HepG2 (cell line): ENCODE measurements around the gene OR6B1. TPM values are rescaled to one million over a fixed set of nuclear protein-coding genes. Genes with fewer than 3 reads are reported as not detected.

ENCODE experiments used
- ATAC-seq: fragments of 200-7000 bp; cut with Tn5 transposase; 3 replicates; pipeline ENCODE4 v1.9.1; 2020; ENCODE audit warnings: mild to moderate bottlenecking, moderate library complexity
- BruUV-seq: library from RNA; stranded (reverse); fragments of 400-500 nt; replicated peaks from 2 replicates; lab custom pipeline; 2021; lab: Mats Ljungman, UMichigan
- CTCF ChIA-PET: fragments of 300-600 bp; formaldehyde crosslinking; extraction: SDS; loops from one replicate; lab custom pipeline; 2021; ENCODE audit warnings: low total read pairs, inconsistent platforms, low intra/inter-chr PET ratio; lab: Yijun Ruan, JAX
- POLR2A ChIA-PET: fragments of 350-600 bp; sonication (Branson Sonifier 250); formaldehyde crosslinking; loops from one replicate; lab custom pipeline; 2020; ENCODE audit warnings: antibody characterized with exemption, inconsistent platforms; lab: Yijun Ruan, JAX
- DNase-seq: peaks from one replicate; pipeline ENCODE4 v3.0.0-alpha.2; 2015; ENCODE audit warnings: low spot score
- FAIRE-seq: peaks from 3 replicates; lab custom pipeline; 2011; peaks lifted over from hg19 to GRCh38; lab: Jason Lieb, UNC
- H2AFZ ChIP-seq: one replicate; pipeline ENCODE4 v1.6.1; 2011; ENCODE audit warnings: low read length, inconsistent platforms
- H3K27ac ChIP-seq: fragments of 300-600 bp; 3 replicates; pipeline ENCODE4 v1.8.0; 2011; ENCODE audit warnings: mixed run types, mild to moderate bottlenecking, mixed read lengths, low read length, inconsistent platforms; ENCODE audit not compliant: insufficient read depth; ENCODE audit errors: extremely low read length
- H3K27me3 ChIP-seq, 2 experiments: fragments of 200-600 bp in 1 of 2; 2 replicates in 1 of 2; 3 replicates in 1 of 2; pipeline versions ENCODE4 v1.6.0 to v1.8.0; 2011; ENCODE audit warnings: low read length in 2 of 2, mild to moderate bottlenecking in 2 of 2, moderate library complexity in 2 of 2, inconsistent platforms in 1 of 2; ENCODE audit not compliant: insufficient read depth in 2 of 2, control insufficient read depth in 1 of 2
- H3K36me3 ChIP-seq, 2 experiments: fragments of 200-600 bp in 1 of 2; replicated peaks in 1 of 2; 2 replicates in 1 of 2; 3 replicates in 1 of 2; pipeline versions ENCODE4 v1.5.1 to v1.8.0; 2011; ENCODE audit warnings: low read length in 2 of 2, inconsistent platforms in 1 of 2; ENCODE audit not compliant: insufficient read depth in 2 of 2, control insufficient read depth in 1 of 2
- H3K4me1 ChIP-seq: 2 replicates; pipeline ENCODE4 v1.5.1; 2012; ENCODE audit warnings: low read length, inconsistent platforms; ENCODE audit not compliant: insufficient read depth
- H3K4me2 ChIP-seq: 2 replicates; pipeline ENCODE4 v1.6.0; 2011; ENCODE audit warnings: low read depth, low read length, inconsistent platforms
- H3K4me3 ChIP-seq, 3 experiments: fragments of 200-600 bp in 1 of 3; sonication (generic), shearing (Covaris generic) in 1 of 3; replicated peaks in 1 of 3; 2 replicates each; pipeline ENCODE4 v1.5.1; 2011 to 2016; ENCODE audit warnings: low read length in 3 of 3, inconsistent platforms in 2 of 3, low read depth in 2 of 3, mild to moderate bottlenecking in 2 of 3, control low read depth in 1 of 3, mixed read lengths in 1 of 3; ENCODE audit not compliant: insufficient read depth in 1 of 3
- H3K79me2 ChIP-seq: one replicate; pipeline ENCODE4 v1.6.1; 2011; ENCODE audit warnings: low read length, inconsistent platforms; ENCODE audit not compliant: insufficient read depth
- H3K9ac ChIP-seq: 2 replicates; pipeline ENCODE4 v1.6.0; 2011; ENCODE audit warnings: mild to moderate bottlenecking, low read depth, low read length, inconsistent platforms; ENCODE audit not compliant: insufficient read depth
- H3K9me3 ChIP-seq: 2 replicates; pipeline ENCODE4 v1.5.1; 2012; ENCODE audit warnings: mild to moderate bottlenecking, low read length
- H4K20me1 ChIP-seq: 2 replicates; pipeline ENCODE4 v1.6.0; 2011; ENCODE audit warnings: inconsistent platforms, mild to moderate bottlenecking, low read length, moderate library complexity; ENCODE audit not compliant: insufficient read depth
- CREB1 ChIP-seq, 2 experiments: fragments of 450-650 bp in 1 of 2; IDR thresholded peaks; 2 replicates each; pipeline ENCODE4 v1.6.1; 2016 to 2017; ENCODE audit warnings: control low read depth in 1 of 2, mild to moderate bottlenecking in 1 of 2, missing compliant biosample characterization in 1 of 2, missing genetic modification characterization in 1 of 2
- HMGA1 ChIP-seq: sonication (generic); formaldehyde crosslinking; conservative IDR thresholded peaks from 2 replicates; pipeline ENCODE4 v1.4.0; 2020; ENCODE audit warnings: missing genetic modification reagents
- IKZF1 ChIP-seq: fragments of 450-650 bp; IDR thresholded peaks from 2 replicates; pipeline ENCODE4 v1.7.1; 2016
- NAIF1 ChIP-seq: sonication (generic); formaldehyde crosslinking; IDR thresholded peaks from 2 replicates; pipeline ENCODE4 v1.5.0; 2020; ENCODE audit warnings: mild to moderate bottlenecking, missing genetic modification reagents, borderline replicate concordance
- ZNF564 ChIP-seq: sonication (generic); formaldehyde crosslinking; IDR thresholded peaks from 2 replicates; pipeline ENCODE4 v1.8.1; 2023; ENCODE audit warnings: mild to moderate bottlenecking, missing genetic modification reagents
- WGBS: methylation state at CpG from one replicate; pipeline ENCODE4 v1.1.6; 2017; ENCODE audit warnings: low lambda C conversion rate; 5-methylcytosine and 5-hydroxymethylcytosine counted together
- in situ Hi-C: cut with HindIII; loops from 2 replicates; pipeline ENCODE4 v1.10.0; 2017; ENCODE audit warnings: low pct_unique_long_range_greater_than_20kb; ENCODE audit not compliant: extremely low pct_ligation_motif_present
- intact Hi-C: fragments of 100-400 bp; cut with micrococcal nuclease; formaldehyde crosslinking; loops from one replicate; pipeline ENCODE4 v1.10.0; 2022; ENCODE audit not compliant: unreplicated experiment
- polyA plus RNA-seq, 8 experiments: library from polyadenylated mRNA; depleted of rRNA in 3 of 8; stranded (reverse) in 7 of 8; unstranded in 1 of 8; fragments of >200 nt; fragmentation: Illumina TruSeq in 4 of 8; extraction: Trizol in 4 of 8; gene quantifications; 2 replicates each; pipeline versions ENCODE4 v1.2.1 to v1.2.3, GENCODE V29; 2011 to 2016; ENCODE audit warnings: low read depth in 4 of 8, missing spikeins in 1 of 8, mixed read lengths in 1 of 8; ENCODE audit not compliant: insufficient read depth in 1 of 8
- total RNA-seq, 5 experiments: library from RNA; depleted of rRNA; stranded (reverse); fragments of >200 nt; fragmentation: Illumina TruSeq; extraction: Trizol; gene quantifications; 2 replicates each; pipeline ENCODE4 v1.2.3, GENCODE V29; 2016; ENCODE audit warnings: low read depth in 1 of 5
- TF ChIP-seq, protein P1 (sequence below): sonication (generic); formaldehyde crosslinking; IDR thresholded peaks from 2 replicates; pipeline ENCODE4 v1.4.0; 2020; ENCODE audit warnings: mild to moderate bottlenecking, missing genetic modification reagents
- TF ChIP-seq, protein P2 (sequence below): sonication (generic); formaldehyde crosslinking; conservative IDR thresholded peaks from 2 replicates; pipeline ENCODE4 v1.8.0; 2022; ENCODE audit warnings: missing genetic modification reagents

The OR6B1 gene
- total and polyA plus RNA-seq, 2 of the 13 experiments (the other 11 are each of a cell fraction or from before 2014, with no cell fraction given), result 0.18 TPM; not detected in 1

DNA sequence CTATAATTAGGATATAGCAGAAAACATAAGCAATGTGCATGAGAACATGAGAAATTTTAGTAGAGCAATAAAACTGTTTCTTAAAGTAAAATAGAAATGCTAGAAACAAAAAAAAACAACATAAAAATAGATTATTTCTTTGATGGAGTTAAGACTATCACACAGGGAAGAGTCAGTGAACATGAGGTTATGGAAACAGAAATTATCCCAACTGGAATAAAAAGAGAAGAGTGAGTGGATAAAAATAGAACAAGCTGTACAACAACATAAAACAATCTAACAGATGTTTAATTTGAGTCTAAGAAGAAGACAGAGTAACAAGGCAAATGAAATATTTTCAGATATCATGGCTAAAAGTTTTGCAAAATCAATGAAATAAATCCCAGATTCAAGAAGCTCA is 7.5 kb upstream of the OR6B1 start (continued):
- TF ChIP-seq NAIF1, result no peak
- TF ChIP-seq, all 625 proteins: peak for 0

DNA sequence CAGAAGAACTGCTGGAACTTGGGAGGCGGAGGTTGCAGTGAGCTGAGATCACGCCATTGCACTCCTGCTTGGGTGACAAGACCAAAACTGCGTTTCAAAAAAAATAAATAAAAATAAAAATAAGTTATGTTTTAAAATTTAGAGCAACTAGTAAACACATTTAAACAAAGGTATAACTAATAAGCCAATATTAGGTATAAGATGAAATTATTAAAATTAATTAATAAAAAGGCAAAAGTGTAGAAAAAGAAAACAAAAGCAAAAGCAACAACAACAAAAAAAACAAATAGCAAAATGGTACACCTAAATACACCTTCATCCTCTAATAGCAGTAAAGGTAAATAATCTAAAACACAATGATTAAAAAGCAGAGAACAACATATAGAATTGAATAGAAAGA is 6.2 kb upstream of the OR6B1 start:
- in situ Hi-C loops, result no loop called here

More for the DNA sequence above, 6.2 kb upstream of the OR6B1 start:
- Histone ChIP-seq H3K79me2 (no peaks in the 10 kb centered on the region), H3K9ac (no peak overlapping the region), H4K20me1 (no peaks in the 10 kb centered on the region), H3K27ac (no peak overlapping the region), H3K36me3 (no peaks in the 10 kb centered on the region), H2AFZ (no peak overlapping the region), H3K4me3 (no peak overlapping the region), H3K4me1 (no peaks in the 10 kb centered on the region), H3K27me3 (no peaks in the 10 kb centered on the region), H3K9me3 (peaks cover 4% of the 10 kb centered on the region; the same call in 1 of the 2 replicates), H3K4me2 (no peak overlapping the region)
- no TSS peak for BruUV-seq
- DNase-seq (no peak), ATAC-seq (no peak), FAIRE-seq (no peak)
- 86% methylated on average over 3 of the region's 3 CpGs for WGBS
- intact Hi-C loops, result no loop called here
- TF ChIP-seq ZNF564 (no peak), HMGA1 (CRISPR knock-in tag) (no peak), IKZF1 (no peak), CREB1 (IDR thresholded peaks at IDR 0.05) (no peak), CREB1 (CRISPR knock-in tag; IDR thresholded peaks at IDR 0.05) (no peak)
- TF ChIP-seq, protein P1, sequence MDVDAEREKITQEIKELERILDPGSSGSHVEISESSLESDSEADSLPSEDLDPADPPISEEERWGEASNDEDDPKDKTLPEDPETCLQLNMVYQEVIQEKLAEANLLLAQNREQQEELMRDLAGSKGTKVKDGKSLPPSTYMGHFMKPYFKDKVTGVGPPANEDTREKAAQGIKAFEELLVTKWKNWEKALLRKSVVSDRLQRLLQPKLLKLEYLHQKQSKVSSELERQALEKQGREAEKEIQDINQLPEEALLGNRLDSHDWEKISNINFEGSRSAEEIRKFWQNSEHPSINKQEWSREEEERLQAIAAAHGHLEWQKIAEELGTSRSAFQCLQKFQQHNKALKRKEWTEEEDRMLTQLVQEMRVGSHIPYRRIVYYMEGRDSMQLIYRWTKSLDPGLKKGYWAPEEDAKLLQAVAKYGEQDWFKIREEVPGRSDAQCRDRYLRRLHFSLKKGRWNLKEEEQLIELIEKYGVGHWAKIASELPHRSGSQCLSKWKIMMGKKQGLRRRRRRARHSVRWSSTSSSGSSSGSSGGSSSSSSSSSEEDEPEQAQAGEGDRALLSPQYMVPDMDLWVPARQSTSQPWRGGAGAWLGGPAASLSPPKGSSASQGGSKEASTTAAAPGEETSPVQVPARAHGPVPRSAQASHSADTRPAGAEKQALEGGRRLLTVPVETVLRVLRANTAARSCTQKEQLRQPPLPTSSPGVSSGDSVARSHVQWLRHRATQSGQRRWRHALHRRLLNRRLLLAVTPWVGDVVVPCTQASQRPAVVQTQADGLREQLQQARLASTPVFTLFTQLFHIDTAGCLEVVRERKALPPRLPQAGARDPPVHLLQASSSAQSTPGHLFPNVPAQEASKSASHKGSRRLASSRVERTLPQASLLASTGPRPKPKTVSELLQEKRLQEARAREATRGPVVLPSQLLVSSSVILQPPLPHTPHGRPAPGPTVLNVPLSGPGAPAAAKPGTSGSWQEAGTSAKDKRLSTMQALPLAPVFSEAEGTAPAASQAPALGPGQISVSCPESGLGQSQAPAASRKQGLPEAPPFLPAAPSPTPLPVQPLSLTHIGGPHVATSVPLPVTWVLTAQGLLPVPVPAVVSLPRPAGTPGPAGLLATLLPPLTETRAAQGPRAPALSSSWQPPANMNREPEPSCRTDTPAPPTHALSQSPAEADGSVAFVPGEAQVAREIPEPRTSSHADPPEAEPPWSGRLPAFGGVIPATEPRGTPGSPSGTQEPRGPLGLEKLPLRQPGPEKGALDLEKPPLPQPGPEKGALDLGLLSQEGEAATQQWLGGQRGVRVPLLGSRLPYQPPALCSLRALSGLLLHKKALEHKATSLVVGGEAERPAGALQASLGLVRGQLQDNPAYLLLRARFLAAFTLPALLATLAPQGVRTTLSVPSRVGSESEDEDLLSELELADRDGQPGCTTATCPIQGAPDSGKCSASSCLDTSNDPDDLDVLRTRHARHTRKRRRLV (CRISPR knock-in tag), result no peak
- TF ChIP-seq, protein P2, sequence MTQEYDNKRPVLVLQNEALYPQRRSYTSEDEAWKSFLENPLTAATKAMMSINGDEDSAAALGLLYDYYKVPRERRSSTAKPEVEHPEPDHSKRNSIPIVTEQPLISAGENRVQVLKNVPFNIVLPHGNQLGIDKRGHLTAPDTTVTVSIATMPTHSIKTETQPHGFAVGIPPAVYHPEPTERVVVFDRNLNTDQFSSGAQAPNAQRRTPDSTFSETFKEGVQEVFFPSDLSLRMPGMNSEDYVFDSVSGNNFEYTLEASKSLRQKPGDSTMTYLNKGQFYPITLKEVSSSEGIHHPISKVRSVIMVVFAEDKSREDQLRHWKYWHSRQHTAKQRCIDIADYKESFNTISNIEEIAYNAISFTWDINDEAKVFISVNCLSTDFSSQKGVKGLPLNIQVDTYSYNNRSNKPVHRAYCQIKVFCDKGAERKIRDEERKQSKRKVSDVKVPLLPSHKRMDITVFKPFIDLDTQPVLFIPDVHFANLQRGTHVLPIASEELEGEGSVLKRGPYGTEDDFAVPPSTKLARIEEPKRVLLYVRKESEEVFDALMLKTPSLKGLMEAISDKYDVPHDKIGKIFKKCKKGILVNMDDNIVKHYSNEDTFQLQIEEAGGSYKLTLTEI (CRISPR knock-in tag), result no peak
- POLR2A ChIA-PET, result no interaction called here
- CTCF ChIA-PET, result no interaction called here
